ENCODE measurements around the gene PLCB4. TPM values are rescaled to one million over a fixed set of nuclear protein-coding genes. Genes with fewer than 3 reads are reported as not detected.

Gene PLCB4
- total and polyA plus RNA-seq, 2 experiments from 2014 or later = 6.5 to 16.1 TPM

- TF ChIP-seq JUNB (IDR thresholded peaks at IDR 0.05; ENCODE audit: unreplicated experiment) = no peak
- no peak for TF ChIP-seq CTCF (conservative IDR thresholded peaks at IDR 0.05; ENCODE audit: low read depth in 2 of 2)
- no peak for TF ChIP-seq NANOG (IDR thresholded peaks at IDR 0.05; ENCODE audit: borderline replicate concordance)
- TF ChIP-seq, protein P1, sequence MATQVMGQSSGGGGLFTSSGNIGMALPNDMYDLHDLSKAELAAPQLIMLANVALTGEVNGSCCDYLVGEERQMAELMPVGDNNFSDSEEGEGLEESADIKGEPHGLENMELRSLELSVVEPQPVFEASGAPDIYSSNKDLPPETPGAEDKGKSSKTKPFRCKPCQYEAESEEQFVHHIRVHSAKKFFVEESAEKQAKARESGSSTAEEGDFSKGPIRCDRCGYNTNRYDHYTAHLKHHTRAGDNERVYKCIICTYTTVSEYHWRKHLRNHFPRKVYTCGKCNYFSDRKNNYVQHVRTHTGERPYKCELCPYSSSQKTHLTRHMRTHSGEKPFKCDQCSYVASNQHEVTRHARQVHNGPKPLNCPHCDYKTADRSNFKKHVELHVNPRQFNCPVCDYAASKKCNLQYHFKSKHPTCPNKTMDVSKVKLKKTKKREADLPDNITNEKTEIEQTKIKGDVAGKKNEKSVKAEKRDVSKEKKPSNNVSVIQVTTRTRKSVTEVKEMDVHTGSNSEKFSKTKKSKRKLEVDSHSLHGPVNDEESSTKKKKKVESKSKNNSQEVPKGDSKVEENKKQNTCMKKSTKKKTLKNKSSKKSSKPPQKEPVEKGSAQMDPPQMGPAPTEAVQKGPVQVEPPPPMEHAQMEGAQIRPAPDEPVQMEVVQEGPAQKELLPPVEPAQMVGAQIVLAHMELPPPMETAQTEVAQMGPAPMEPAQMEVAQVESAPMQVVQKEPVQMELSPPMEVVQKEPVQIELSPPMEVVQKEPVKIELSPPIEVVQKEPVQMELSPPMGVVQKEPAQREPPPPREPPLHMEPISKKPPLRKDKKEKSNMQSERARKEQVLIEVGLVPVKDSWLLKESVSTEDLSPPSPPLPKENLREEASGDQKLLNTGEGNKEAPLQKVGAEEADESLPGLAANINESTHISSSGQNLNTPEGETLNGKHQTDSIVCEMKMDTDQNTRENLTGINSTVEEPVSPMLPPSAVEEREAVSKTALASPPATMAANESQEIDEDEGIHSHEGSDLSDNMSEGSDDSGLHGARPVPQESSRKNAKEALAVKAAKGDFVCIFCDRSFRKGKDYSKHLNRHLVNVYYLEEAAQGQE (IDR thresholded peaks at IDR 0.05; ENCODE audit: unreplicated experiment) = no peak
These were observed 221.4 kb downstream of the PLCB4 start (continued) for GRCh38 chr20:9290331-9290730.

GRCh38 chr20:9293145-9293544 is 224.3 kb downstream of the PLCB4 start:
- no peak overlapping the region for H3K4me3 Mint-ChIP-seq
- Histone ChIP-seq H3K36me3 (ENCODE audit: insufficient read depth) (no peaks in the 10 kb centered on the region), H4K20me1 (replicated peaks; ENCODE audit: insufficient read depth) (no peaks in the 10 kb centered on the region), H3K79me2 (replicated peaks; ENCODE audit: insufficient read depth) (no peaks in the 10 kb centered on the region), H3F3A (replicated peaks; ENCODE audit: low read depth) (no peaks in the 10 kb centered on the region), H3K9me2 (ENCODE audit: insufficient read depth) (no peaks in the 10 kb centered on the region), H3K4me3 (no peak overlapping the region), H3K27ac (ENCODE audit: low read depth) (no peak overlapping the region), H3K4me2 (no peak overlapping the region), H2AFZ (no peak overlapping the region), H3K4me1 (ENCODE audit: insufficient read depth) (no peaks in the 10 kb centered on the region), H3K27me3 (ENCODE audit: insufficient read depth) (no peaks in the 10 kb centered on the region)
- TF ChIP-seq, protein P1 (IDR thresholded peaks at IDR 0.05; ENCODE audit: unreplicated experiment) = no peak
- TF ChIP-seq, protein P2, sequence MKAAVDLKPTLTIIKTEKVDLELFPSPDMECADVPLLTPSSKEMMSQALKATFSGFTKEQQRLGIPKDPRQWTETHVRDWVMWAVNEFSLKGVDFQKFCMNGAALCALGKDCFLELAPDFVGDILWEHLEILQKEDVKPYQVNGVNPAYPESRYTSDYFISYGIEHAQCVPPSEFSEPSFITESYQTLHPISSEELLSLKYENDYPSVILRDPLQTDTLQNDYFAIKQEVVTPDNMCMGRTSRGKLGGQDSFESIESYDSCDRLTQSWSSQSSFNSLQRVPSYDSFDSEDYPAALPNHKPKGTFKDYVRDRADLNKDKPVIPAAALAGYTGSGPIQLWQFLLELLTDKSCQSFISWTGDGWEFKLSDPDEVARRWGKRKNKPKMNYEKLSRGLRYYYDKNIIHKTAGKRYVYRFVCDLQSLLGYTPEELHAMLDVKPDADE (IDR thresholded peaks at IDR 0.05) = no peak
- no peak for TF ChIP-seq ZNF331 (CRISPR knock-in tag; IDR thresholded peaks at IDR 0.05; ENCODE audit: low read depth)
- no peak for TF ChIP-seq ZNF114 (CRISPR knock-in tag; IDR thresholded peaks at IDR 0.05)
- no peak for TF ChIP-seq STAT1 (IDR thresholded peaks at IDR 0.05; ENCODE audit: unreplicated experiment)
- TF ChIP-seq CTCF (conservative IDR thresholded peaks at IDR 0.05; ENCODE audit: low read depth in 2 of 2) = no peak
- TF ChIP-seq EZH2 (IDR thresholded peaks at IDR 0.05; ENCODE audit: low read depth, unreplicated experiment) = no peak
- no peak for TF ChIP-seq CREB1 (CRISPR knock-in tag; IDR thresholded peaks at IDR 0.05; ENCODE audit: low read depth)
- TF ChIP-seq JUNB (IDR thresholded peaks at IDR 0.05; ENCODE audit: unreplicated experiment) = no peak
- no peaks in the 10 kb centered on the region for H3K4me1 Mint-ChIP-seq
- no peaks in the 10 kb centered on the region; the same call in 2 of the 3 replicates for H3K9me3 Mint-ChIP-seq
- no peaks in the 10 kb centered on the region for H3K36me3 Mint-ChIP-seq (ENCODE audit: low read depth)
- DNase-seq (ENCODE audit: low spot score) (no peak), ATAC-seq (no peak)
- H3K27ac Mint-ChIP-seq = no peak overlapping the region
- H3K27me3 Mint-ChIP-seq (ENCODE audit: insufficient read depth, low read depth, poor library complexity) = no peaks in the 10 kb centered on the region

Data from GM23338 (cell line).